ENCODE data around the gene CYP27A1.

CYP27A1 gene

GRCh38 chr2:218814540-218815243 lies 32.7 kb downstream of the CYP27A1 start:
- no peak for DNase-seq (ENCODE audit: low read depth)
- TF ChIP-seq POLR2A (IDR thresholded peaks at IDR 0.05; ENCODE audit: extremely low read depth, insufficient read length) (no peak), MAX (IDR thresholded peaks at IDR 0.05; ENCODE audit: low read depth, low read length) (no peak), MYC (IDR thresholded peaks at IDR 0.05; ENCODE audit: low read depth, low read length) (no peak), CTCF (IDR thresholded peaks at IDR 0.05; ENCODE audit: low read depth, low read length) (no peak)

GRCh38 chr2:218815244-218815637 lies 33.3 kb downstream of the CYP27A1 start:
- TF ChIP-seq MAX (IDR thresholded peaks at IDR 0.05; ENCODE audit: low read depth, low read length) = no peak
- no peak for TF ChIP-seq POLR2A (IDR thresholded peaks at IDR 0.05; ENCODE audit: extremely low read depth, insufficient read length)
- TF ChIP-seq MYC (IDR thresholded peaks at IDR 0.05; ENCODE audit: low read depth, low read length) = no peak
- no peak for TF ChIP-seq CTCF (IDR thresholded peaks at IDR 0.05; ENCODE audit: low read depth, low read length)
- H3K4me3 ChIP-seq (ENCODE audit: low read depth, low read length) = no peak overlapping the region
- no peak for DNase-seq (ENCODE audit: low read depth)

More at GRCh38 chr2:218814540-218815243, 32.7 kb downstream of the CYP27A1 start:
- H3K4me3 ChIP-seq (ENCODE audit: low read depth, low read length) = no peak overlapping the region

GRCh38 chr2:218815649-218816048 lies 33.7 kb downstream of the CYP27A1 start:
- no peak for DNase-seq (ENCODE audit: low read depth)
- TF ChIP-seq POLR2A (IDR thresholded peaks at IDR 0.05; ENCODE audit: extremely low read depth, insufficient read length) (no peak), MYC (IDR thresholded peaks at IDR 0.05; ENCODE audit: low read depth, low read length) (no peak), MAX (IDR thresholded peaks at IDR 0.05; ENCODE audit: low read depth, low read length) (no peak), CTCF (IDR thresholded peaks at IDR 0.05; ENCODE audit: low read depth, low read length) (no peak)
- no peak overlapping the region for H3K4me3 ChIP-seq (ENCODE audit: low read depth, low read length)

- H3K4me3 ChIP-seq (ENCODE audit: low read depth, low read length) = no peak overlapping the region
- no peak for DNase-seq (ENCODE audit: low read depth)
- no peak for TF ChIP-seq POLR2A (IDR thresholded peaks at IDR 0.05; ENCODE audit: extremely low read depth, insufficient read length)
- TF ChIP-seq MYC (IDR thresholded peaks at IDR 0.05; ENCODE audit: low read depth, low read length) = no peak
- TF ChIP-seq CTCF (IDR thresholded peaks at IDR 0.05; ENCODE audit: low read depth, low read length) = no peak
- TF ChIP-seq MAX (IDR thresholded peaks at IDR 0.05; ENCODE audit: low read depth, low read length) = no peak
These were observed 34.6 kb downstream of the CYP27A1 start for GRCh38 chr2:218816561-218817011.

GRCh38 chr2:218819093-218819492 lies 37.1 kb downstream of the CYP27A1 start:
- TF ChIP-seq MYC (IDR thresholded peaks at IDR 0.05; ENCODE audit: low read depth, low read length) = no peak
- TF ChIP-seq CTCF (IDR thresholded peaks at IDR 0.05; ENCODE audit: low read depth, low read length) = no peak
- no peak for TF ChIP-seq POLR2A (IDR thresholded peaks at IDR 0.05; ENCODE audit: extremely low read depth, insufficient read length)
- no peak for TF ChIP-seq MAX (IDR thresholded peaks at IDR 0.05; ENCODE audit: low read depth, low read length)
- H3K4me3 ChIP-seq (ENCODE audit: low read depth, low read length) = no peak overlapping the region
- DNase-seq (ENCODE audit: low read depth) = no peak

All from NB4 (cell line).